Measurements from ENCODE around the gene NEK2.
"Not testable (repeated sequence)": the region's sequence is repeated elsewhere in the genome, so short reads cannot be mapped to it uniquely, and the experiment has no call there.

The NEK2 gene

DNA sequence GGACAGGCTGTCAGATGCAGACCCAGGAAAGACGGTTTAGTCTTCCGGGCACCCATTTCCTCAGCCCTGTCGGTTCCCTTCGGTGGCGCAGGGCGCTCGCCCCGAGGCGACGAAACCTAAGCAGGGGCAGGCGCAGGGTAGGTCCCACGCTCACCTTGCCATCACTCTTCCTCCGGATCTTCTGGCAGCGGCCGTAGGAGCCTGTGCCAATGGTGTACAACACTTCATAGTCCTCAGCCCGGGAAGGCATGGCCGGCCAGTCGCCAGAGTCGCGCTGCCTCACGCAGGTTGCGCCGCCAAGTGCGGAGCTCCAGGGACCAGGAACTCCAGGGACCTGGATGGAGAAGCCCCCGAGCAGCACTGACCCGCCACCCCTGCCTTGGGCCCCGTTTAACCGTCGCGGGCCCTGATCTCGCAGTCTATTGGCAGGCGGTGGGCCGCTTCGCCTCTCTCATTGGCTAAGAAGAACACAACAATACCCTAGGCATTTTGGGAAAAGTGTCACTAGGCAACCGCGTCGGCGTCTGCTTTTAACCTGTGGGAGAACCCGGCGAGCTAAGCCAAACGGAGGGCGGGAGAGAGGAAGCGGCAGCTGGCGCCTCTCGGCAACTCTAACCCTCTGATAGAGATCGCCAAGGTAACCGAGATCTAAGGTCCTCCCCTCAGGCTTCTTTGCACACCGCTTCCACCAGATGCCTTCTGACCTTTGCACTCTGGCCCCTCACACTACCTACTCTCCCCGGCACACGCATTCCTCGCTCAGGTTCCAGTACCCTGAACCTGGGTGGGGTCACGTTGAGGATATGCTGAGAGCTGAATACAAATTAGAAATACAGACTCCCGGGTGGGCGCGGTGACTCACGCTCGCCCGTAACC, at the start of gene NEK2:
TSS of gene NEK2 (minus strand) at position 392 of the 876 bp plus-strand sequence. CDS start at position 250, 142 bp downstream.
- DNase-seq = peak; percentile 92

- DNase-seq = peak; percentile 47
Observed at GRCh38 chr1:211724687-211725196, 49.3 kb upstream of the NEK2 start.

- no peak for DNase-seq
Observed at GRCh38 chr1:211723273-211723672, 47.9 kb upstream of the NEK2 start.

DNA sequence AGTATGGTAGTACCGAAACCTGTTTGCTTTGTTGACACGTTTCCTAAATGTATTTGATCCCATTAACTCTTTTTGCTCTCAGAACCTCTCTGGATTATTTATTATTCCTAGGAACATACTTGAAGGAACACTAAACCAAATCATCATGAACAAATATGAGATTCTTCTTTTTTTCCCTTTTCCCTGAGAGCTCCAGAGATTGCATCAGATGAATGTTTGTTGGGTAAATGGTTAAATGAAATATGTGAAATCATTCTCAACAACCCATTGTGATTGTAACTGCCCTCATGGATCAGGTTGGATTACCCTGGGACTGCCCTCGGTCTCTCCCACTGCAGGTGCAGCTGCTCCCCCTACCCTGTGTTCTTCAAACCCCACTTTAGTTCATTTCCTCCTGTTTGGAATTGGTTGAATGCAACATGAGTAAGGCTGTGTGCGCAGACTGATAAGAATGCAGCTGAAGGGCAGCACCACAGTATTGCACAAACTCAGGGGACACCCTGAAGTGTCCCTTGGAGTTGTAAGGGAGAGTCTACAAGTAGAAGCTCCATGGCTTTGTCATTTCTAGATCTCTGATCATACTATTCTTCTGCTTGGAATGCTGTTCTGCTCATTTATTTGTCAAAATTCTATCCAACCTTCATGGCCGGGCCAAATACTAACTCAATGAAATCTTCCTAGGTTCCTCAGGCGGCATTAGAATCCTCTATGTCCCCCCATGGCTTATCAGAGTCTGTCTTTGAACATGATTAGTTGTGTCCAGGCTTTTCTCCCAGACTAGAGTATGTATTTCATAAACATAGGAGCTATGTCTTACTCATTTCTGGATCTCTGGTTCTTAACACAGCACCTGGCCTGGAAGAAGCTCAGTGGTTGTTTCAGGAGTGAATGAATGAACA, 47.1 kb upstream of the NEK2 start:
- DNase-seq = no peak

- DNase-seq = not testable (repeated sequence)
Observed at GRCh38 chr1:211716555-211716954, 41.1 kb upstream of the NEK2 start.

- no peak for DNase-seq
Observed at GRCh38 chr1:211715971-211716370, 40.5 kb upstream of the NEK2 start.

DNA sequence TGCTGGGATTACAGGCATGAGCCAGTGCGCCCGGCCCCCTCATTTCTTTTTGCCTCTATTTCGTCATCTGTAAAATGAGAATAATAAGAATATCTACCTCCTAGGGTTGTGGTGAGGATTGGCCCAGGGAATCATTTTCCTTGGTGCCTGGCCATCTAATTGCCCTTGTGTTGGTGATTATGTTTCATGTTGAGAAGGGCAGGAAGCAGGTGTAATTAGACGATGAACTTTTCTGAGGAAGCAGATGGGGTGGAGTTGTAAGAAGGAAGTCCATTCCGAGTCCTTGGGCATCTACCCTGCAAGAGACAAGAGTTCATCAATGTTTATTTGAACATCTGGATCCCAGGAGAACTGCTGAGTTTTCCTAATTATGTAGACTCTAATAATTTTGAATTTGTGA, 38.7 kb upstream of the NEK2 start:
- no peak for DNase-seq

GRCh38 chr1:211713231-211713630, 37.8 kb upstream of the NEK2 start:
- no peak for DNase-seq

- DNase-seq = no peak
Observed at GRCh38 chr1:211711315-211711705, 35.9 kb upstream of the NEK2 start.

- DNase-seq = no peak
Observed at GRCh38 chr1:211710566-211711314, 35.3 kb upstream of the NEK2 start.

- no peak for DNase-seq
Observed at GRCh38 chr1:211708926-211709325, 33.5 kb upstream of the NEK2 start.

DNA sequence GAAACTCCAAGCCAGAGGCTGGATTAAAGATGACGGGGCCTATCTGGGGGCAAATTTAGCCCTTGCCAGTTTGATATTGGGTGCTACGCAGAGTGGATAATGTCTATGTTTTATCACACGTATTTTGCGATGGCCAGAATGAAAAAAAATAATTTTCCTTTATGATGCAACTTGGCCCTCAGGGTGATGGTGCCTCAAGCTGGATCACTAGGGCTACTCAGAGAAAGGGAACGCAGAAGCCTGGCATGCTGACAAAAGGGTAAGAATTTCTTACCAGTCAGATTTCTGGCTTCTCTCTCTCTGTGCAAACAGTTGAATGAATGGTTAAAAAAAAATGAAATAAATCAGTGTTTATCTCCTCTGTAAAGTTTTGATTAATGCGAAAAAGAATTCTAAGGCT, 32.6 kb upstream of the NEK2 start:
- DNase-seq = no peak

GRCh38 chr1:211705467-211706091, 30.2 kb upstream of the NEK2 start:
- DNase-seq = no peak

DNA sequence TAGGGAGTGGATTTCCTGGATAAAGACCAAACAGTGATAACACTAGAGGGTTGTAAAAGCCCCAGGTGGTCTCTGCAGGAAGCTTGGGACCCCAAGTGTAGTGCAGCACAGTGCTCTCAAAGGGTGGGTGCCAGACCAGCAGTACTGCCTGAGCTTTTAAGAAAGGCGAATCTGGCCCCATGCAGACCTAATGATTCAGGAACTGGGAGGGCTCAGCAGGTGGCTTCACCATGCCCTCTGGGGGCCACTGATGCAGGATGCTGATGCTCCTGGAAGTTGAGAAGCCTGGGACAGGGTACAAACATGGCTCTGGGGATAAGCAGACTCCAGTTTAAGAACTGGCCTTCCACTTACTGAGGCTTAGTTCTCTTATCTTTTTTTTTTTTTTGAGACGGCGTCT, 29.1 kb upstream of the NEK2 start:
- no peak for DNase-seq

DNA sequence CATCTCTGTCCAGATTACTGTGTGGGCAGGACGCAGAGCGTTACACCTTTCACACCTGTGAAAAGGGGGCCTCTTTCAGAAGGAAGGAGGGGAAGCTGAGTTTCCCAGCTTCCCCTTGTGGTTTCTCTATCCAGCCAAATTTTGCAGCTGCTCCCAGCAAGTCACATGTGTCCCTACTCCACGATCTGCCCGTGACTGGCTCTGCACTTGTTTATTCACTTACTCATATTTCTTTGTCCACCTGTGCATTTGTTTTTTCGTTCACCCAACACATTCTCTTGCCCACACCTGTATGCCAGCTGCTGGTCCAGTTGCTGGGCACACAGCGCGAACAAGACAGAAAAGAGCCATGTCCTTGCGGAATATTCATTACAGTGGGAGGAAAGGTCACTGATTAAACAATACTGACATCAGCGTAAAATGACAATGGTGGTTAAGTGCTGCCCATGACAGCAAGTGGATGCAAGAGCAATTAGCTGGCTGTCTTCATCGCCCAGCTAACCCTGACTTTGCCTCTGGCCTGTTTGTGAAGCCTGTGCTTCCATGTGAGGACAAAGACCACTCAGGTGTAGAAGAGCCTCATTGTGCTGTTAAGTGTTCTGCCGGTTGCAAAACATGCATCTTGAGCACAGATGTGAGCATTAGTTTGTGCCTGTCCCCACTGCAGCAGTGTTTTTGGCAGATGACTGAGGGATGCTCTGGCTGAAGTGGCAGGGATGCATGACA, 28.6 kb upstream of the NEK2 start:
- no peak for DNase-seq

DNA sequence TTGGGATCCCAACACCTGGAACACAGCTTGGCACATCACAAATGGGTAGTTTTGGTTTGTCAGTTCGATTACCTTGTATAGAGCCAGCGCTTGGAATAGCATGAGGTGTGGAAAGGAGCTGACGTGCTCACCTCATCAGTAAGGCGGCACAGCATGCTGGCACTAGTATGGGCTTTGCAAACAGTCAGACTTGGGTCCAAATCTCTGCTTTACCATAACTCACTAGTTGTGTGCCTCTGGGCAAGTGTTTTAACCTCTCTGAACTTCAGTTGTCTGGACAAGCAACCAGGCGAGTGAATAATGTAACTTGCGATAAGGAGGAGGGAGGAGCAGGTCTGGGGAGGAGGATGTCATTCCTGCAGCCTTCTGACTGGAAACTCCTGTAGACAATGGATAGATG, 26.3 kb upstream of the NEK2 start:
- DNase-seq = no peak

- no peak for DNase-seq
Observed at GRCh38 chr1:211699059-211699458, 23.6 kb upstream of the NEK2 start.

GRCh38 chr1:211698161-211699026, 23.0 kb upstream of the NEK2 start:
- DNase-seq = peak; percentile 70

- DNase-seq = no peak
Observed at GRCh38 chr1:211697356-211697755, 21.9 kb upstream of the NEK2 start.

- DNase-seq = no peak
Observed at GRCh38 chr1:211695135-211695816, 19.9 kb upstream of the NEK2 start.
